Fibroblast of upper back skin (primary cell): ENCODE data around the gene FANCL.
A peak's percentile ranks its signal among the peaks of the same experiment; 100 is the strongest.
"Not testable (repeated sequence)": the region's sequence is repeated elsewhere in the genome, so short reads cannot be mapped to it uniquely, and the experiment has no call there.

Experiments used
- DNase-seq: peaks from one replicate; pipeline ENCODE4 v3.0.0-alpha.2; 2013

The FANCL gene

DNA sequence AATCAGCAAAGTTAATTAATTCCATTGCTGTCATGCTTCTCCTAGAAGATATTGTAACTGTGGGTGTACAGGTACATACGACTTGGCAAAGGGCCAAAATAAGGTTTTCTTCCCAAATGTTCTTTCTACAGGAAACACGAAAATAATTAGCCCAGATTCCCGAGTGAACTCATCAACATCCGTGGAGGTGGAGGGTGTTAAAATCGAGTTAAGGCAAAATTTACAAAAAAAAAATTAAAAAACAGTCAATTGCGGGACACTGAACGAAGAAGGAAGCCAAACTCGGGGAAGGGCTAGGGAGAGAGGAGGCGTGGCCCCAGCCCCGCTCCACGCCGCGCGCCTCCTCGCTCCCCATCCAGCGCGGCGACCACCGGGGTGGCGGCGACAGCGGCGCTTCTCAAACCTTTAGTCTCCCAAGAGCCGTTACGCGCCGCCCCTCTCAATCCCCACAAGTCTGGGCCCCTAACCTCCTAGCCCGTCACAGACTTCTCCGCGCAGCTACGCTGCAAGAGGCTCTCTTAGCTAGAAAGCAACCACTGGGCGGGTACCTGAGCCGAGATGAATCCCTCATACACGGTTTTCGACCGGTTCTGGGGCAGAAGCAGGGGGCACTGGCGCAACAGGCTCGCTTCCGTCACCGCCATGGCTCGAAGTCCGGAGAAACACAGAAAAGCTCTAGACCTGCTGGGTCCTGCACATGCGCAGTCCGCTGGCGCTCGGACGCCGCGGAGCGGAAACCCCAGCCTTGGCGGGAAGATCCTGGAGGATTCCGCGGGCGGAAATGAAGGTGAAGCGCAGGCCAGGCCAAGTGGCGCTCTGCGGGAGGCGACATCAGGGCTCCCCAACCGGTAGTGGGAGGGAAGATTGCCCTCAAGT, at the start of gene FANCL:
Gene FANCL, minus strand, starts transcription at position 656 of the 876 bp plus-strand sequence. Its CDS starts 12 bp downstream, at position 644.
- DNase-seq = peak; percentile 88

DNA sequence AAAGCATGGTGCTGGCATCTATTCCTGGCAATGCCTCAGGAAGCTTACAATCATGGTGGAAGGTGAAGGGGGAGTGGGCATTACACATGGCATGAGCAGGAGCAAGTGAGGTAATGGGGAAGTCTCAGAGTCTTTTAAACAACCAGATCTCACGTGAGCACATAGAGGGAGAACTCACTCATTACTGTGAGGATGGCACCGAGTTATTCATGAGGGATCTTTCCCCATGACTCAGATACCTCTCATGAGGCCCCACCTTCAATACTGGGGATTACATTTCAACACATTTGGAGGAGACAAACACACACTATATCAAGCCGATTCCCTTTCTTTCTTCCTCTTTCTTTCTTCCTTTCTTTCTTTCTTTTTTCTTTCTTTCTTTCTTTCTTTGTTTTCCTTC, 47.9 kb upstream of the FANCL start:
- DNase-seq = no peak

DNA sequence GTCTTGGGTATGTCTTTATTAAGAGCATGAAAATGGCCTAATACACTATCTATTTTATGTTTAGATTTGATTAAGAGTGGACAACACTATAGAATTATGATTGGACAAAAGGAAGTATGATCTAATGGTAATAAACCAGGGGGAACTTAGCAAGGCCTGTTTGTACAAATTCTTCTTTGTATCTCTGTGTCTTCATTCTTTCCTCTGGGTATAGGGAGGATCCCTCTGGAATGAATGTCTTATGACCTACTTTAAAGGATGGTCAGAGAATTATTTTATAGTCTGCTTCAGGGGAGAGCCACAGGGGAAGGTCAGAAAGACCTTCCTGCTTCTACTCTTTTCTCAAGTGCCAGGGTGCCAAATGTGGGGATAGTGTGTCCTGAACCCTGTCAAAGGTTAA, 42.8 kb upstream of the FANCL start:
- DNase-seq = no peak

DNA sequence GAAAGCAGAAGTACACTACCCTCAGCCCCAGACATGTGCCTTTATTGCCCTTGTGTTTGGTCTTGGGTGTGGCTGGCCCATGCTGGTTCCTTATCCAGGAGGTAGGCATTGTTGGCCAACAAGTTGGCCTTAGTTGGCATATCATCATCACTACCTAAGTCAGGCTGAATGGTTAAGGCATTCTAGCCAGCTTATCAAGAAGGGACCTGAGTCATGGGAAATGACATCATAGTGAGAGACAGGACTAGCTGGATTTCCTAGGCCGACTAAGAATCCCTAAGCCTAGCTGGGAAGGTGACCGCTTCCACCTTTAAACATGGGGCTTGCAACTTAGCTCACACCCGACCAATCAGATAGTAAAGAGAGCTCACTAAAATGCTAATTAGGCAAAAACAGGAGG, 34.0 kb upstream of the FANCL start:
- DNase-seq = not testable (repeated sequence)

DNA sequence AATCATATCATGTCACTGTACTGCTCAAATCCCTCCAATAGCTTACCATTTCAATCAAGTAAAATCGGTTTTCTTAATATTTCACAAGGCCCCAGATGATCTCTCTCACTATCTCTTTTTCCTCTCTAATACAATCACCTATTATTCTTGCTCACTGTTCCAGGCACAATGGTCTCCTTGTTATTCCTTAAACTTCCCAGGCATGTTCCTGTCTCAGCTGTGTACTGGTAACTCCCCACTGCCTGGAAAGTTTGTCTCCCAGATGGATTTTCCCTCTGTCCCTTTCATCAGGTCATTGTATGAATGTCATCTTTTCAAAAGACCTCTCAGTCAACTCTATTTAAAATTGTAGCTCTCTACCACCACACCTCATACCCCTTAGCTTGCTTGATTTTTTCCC, 30.7 kb upstream of the FANCL start:
- no peak for DNase-seq

DNA sequence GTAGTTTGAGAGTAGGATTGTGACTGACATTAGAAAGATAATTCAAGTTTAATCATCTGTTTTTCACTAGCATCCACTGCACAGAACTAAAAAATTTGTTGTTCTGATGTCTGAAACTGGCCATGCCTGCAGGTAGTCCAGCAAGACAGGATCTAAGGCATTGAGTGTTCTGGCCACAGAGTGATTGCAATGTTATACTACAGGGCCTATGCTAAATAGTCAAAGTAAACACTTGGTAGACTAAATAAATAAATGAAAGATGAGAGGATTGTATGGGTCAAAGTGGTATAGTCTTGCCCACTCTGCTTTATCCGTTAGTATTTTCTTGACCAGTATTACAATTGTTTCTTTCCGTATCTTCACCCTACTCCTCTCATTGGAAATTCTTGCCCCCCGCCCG, 27.6 kb upstream of the FANCL start:
- no peak for DNase-seq

DNA sequence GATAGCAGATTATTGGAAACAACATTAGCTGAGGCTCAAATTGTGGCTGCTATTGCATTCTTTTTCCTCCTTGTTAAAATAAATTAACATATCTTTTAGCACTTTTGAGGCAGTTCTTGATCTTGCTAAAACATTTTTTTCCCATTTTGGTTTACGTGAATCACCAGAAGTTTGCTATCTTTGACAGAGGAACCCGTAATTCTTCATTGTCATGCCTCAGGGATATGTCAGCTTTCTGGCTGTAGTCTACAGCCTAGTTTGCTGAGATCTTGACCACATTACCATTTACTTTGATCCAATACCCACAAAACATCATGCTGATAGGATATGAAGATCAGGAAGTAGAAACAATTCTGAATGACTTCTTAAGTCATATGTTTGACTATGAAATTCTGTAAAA, 25.1 kb upstream of the FANCL start:
- no peak for DNase-seq

DNA sequence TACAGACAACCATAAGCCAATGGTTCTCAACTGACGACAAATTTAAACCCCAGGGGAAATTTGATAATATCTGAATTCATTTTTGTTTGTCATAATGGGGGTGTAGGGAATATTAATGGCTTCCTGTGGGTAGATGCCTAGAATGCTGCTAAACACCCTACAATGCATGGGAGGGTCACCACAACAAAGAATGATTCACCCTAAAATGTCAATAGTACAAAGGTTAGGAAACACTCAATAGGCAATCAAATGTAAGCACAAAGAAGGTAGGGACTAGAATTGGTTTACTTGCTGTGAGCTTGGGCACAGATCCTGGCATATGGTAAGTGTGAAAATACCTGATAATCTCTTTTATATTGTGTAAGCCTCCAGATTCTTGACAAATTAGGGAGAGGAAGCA, 20.1 kb upstream of the FANCL start:
- no peak for DNase-seq

DNA sequence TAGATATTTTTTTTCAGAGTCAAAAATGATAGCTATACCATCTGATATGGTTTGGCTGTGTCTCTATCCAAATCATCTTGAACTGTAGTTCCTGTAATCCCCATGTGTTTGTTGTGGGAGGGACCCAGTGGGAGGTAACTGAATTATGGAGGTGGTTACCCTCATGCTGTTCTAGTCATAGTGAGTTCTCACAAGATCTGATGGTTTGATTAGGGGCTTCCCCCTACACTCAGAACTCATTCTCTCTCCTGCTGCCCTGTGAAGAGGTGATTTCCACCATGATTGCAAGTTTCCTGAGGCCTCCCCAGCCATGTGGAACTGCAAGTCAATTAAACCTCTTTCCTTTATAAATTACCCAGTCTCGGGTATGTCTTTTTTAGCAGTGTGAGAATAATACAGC, 17.3 kb upstream of the FANCL start:
- not testable (repeated sequence) for DNase-seq

DNA sequence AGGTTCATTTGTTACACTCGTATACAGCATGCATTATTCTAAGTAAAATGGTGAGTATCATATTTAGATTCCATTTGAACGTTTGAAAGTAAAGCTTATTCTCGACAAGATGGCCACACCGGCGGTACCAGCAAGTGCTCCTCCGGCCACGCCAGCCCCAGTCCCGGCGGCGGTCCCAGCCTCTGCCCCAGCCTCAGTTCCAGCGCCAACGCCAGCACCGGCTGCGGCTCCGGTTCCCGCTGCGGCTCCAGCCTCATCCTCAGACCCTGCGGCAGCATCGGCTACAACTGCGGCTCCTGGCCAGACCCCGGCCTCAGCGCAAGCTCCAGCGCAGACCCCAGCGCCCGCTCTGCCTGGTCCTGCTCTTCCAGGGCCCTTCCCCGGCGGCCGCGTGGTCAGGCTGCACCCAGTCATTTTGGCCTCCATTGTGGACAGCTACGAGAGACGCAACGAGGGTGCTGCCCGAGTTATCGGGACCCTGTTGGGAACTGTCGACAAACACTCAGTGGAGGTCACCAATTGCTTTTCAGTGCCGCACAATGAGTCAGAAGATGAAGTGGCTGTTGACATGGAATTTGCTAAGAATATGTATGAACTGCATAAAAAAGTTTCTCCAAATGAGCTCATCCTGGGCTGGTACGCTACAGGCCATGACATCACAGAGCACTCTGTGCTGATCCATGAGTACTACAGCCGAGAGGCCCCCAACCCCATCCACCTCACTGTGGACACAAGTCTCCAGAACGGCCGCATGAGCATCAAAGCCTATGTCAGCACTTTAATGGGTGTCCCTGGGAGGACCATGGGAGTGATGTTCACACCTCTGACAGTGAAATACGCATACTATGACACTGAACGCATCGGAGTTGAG, 10.4 kb upstream of the FANCL start:
- DNase-seq = not testable (repeated sequence)

DNA sequence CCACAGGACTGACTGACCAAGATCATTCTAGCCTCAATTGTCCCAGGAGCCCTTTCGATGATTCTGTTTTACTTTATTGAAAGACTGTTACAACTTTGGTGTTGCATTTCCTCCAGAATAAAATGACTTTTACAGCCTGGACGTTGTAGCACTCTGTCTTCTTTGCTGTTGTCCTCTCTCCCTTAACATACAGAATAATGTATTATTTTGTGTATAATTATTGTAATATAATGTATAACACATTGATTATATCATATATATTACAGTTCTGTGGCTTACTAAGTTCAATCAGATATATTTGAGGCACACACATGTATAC, 380 bp upstream of the FANCL start:
- no peak for DNase-seq

DNA sequence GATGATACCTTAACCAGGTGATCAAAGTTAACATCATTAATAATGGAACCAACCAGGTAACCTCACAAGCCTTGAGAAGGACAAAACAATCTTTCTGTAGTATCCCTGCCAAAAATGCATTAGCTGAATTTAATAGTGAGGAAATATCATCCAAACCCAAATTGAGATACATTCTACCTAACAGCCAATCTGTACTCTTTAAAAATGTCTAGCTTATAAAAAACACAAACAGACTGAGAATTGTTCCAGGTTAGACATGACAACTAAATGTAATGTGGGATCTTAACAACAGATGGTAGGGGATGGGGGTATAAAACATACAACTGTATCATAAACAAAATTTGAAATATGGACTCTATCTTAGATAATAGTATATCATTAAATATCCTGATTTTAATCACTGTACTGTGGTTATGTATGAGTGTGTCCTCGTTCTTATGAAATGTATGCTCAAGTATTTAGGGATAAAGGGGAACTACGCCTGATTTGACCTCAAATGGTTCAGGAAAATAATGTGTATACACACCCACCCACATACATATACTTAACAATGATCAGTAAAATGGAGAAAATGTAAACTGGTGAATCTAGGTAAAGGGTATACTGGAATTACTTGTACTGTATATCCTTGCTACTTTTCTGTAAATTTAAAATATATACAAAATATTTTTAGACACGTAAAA, 1.7 kb downstream of the FANCL start:
- no peak for DNase-seq

DNA sequence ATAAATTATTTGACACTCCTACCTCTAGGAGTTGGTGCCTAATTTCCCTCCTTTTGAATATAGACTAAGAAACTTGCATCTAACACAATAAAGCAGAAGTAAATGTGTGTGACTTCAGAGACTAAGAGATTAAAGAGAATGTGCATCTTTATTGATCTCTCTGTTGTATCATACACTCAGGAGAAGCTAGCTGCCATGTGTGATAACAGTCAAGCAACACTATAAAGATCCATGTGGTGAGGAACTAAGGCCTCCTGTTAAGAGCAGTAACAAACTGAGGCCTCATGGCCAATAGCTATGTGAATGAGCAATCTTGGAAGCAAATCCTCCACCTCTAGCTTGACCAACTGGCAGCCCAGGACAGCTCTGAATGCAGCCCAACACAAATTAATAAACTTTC, 3.4 kb downstream of the FANCL start:
- no peak for DNase-seq

DNA sequence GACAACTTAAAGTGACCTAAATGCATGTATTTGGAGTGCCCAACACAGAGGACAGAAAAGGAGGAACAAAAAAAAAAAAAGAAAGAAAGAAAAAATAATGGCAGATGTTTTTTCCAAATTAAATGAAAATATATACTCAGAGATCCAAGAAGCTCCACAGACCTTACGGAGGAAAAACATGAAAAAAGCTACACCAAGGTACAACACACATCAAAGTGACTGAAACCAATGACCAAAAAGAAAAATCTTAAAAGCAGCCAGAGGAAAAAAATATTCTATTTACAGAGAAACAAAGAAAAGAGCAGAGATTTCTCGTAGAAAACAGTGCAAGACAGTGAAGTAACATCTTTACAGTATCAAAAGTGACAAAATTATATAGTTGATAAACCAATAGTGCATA, 5.1 kb downstream of the FANCL start:
- no peak for DNase-seq

DNA sequence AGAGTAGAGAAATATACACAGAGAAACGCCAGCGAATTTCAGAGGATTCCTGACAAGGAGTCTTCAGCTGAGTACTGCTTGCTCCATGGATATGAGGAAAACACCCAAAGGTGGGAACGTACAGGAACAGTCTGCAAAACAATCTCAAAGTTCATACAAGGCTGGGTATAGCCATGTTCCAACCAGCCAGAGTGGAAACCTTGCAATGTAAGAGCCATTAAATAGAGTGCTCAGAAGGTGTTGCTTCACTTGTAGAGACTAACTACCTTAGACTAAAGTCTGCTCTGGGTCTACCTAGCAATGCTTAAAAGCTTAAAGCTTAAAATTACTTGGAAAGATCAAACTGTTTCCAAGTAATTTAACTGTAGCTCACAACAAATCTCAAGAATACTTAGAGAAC, 6.0 kb downstream of the FANCL start:
- DNase-seq = no peak

DNA sequence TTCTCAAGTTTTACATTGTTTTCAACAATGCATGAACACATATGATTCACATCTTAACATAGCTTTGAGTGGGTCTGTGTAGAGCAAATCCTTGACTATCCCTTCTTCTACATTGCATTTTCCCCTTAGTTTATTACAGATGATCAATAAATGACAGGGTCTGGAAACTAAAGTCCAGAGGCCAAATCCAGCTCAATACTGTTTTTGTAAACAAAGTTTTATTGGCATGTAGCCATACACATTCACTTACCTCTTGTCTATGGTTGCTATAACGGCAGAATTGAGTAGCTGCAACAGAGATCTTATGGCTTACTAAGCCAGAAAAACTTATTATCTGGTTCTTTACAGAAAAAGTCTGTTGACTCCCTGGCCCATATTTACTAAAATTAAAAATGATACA, 12.8 kb downstream of the FANCL start:
- no peak for DNase-seq

DNA sequence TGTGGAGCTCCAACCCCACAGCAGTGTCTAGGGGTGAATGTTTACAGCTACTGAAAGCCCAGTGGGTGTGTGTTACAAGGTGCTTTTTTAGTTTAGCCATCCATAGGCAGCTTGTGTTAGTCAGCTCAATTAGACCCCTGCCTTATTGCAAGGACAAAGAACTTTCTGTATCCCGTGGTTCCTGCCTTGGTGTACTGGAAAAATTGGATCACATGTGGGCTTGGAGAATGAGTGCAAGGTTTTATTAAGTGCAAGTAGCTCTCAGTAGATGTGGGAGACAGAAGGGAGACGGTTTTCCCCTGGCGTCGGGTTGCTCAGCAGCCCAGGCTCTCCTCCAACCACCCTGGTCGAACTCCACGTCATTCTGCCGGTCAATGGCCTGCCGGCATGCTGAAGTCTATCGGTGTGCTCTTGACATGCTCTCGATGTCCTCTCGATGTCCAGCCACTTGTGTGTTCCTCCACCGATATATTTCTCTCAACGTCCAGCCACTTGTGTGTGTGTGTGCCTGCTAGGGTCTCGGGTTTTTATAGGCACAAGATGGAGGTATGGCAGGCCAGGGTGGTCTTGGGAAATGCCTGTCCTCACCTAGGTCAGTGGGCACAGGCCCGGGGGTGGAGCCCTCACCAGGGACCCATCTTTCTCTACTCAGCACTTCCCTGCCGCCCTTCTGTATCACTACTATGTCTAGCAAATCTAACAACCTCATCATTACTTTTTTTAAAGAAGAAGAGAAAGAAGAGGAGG, 13.8 kb downstream of the FANCL start:
- no peak for DNase-seq

DNA sequence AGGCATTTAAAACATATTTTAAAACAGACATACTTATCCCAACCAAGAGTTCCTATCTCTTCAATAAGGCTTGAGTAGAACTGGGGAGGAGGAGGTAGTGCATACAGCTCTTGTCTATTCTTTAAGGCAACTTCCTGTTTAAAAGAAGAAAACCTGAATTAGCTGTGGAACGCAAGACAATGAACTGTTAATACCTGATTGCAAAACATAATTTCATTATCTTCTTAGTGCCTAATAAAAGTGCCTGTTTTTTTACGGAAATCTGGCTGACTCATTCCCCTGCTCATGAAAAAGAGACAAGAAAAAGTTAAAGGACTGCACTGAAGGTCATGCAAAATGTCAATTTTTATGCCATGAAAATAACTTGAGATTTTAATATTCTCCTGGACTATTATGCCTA, 19.2 kb downstream of the FANCL start:
- no peak for DNase-seq

DNA sequence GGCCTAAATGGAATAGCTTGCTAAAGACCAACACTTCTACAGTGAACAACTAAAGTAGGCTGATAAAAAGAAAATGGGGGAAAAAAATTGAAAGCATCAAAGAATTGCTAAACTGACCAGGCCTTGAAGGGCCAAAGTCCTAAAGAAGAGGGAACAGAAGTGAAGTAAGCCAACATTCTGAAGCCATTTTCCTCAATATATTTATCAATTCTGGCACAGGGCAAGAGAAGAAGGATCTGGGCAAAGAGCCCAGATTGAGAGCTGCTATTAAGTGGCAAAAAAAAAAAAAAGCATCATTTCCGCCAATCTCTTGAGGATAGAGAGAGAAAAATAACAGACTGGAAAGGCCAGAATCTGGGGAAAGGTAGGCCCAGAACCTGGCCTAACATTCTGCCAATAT, 25.7 kb downstream of the FANCL start:
- peak; percentile 23 for DNase-seq

DNA sequence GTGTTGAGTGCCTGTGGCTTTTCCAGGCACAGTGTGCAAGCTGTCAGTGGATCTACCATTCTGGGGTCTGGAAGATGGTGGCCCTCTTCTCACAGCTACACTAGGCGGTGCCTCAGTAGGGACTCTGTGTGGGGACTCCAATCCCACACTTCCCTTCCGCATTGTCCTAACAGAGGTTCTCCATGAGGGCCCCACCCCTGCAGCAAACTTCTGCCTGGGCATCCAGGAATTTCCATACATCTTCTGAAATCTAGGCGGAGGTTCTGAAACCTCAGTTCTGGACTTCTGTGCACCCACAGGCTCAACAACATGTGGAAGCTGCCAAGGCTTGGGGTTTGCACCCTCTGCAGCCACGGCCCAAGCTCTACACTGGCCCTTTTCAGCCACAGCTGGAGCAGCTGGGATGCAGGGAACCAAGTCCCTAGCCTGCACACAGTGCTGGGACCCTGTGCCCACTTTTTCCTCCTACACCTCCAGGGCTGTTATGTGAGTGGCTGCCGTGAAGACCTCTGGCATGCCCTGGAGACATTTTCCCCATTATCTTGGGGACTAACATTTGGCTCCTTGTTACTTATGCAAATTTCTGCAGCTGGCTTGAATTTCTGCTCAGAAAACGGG, 30.1 kb downstream of the FANCL start:
- not testable (repeated sequence) for DNase-seq

DNA sequence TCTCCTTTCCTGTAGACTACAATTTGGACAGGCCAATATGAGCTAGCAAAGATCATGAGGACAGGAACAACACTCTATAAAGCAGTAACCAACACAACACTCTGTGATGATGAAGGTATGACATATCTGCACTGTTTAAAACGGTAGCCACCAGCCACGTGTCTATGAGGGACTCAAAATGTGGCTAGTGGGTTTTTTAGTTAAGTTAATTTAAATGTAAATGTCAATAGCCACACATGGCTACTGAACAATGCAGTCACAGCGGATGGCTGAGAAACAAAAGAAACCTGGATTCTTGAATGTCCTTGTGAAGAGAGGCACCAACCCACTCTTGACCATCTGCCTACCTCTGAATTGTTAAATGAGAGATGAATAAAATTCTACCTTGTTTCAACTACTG, 33.9 kb downstream of the FANCL start:
- DNase-seq = no peak

DNA sequence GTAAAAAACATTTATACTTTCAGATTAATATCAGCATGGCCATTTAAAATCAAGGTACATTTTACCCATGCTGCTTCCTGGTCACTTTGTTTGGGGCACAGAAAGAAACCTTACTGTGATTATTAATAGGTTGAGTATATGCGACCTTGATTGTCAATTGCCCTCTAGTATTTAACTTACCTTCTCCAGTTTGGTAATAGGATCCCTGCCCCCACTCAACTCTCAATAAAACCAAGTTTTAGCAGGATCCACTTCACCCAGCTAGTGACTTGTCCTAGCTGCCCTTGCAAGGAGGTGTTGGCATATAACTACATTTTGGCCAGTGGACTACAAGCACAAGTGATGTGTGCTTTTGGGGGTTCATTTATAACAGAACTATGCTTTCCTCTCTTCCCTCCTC, 34.3 kb downstream of the FANCL start:
- DNase-seq = no peak
